ENCODE measurements around the gene BEX3. TPM values are rescaled to one million over a fixed set of nuclear protein-coding genes. Genes with fewer than 3 reads are reported as not detected.

The BEX3 gene
- total RNA-seq, 3 donors from 2014 or later (not counting 1 experiment from before 2014, with no cell fraction given), result 1.0 to 2.8 (median 1.7) TPM

- no peak for DNase-seq
- no CpG with 5 or more reads among the region's 3 CpGs for WGBS (ENCODE audit: insufficient coverage)
- TF ChIP-seq CTCF (IDR thresholded peaks at IDR 0.05), result no peak
Measured at GRCh38 chrX:103373581-103373980, 2.8 kb upstream of the BEX3 start.

GRCh38 chrX:103376979-103377324, 614 bp downstream of the BEX3 start:
- H3K27ac Mint-ChIP-seq, result no peak overlapping the region
- DNase-seq, result peak in 1 of 2 donors; percentile 19

More at GRCh38 chrX:103373581-103373980, 2.8 kb upstream of the BEX3 start:
- no peaks in the 10 kb centered on the region for H3K9me3 ChIP-seq (ENCODE audit: control insufficient read depth, insufficient read depth, low read length)
- ATAC-seq, result no peak
- peaks cover 0 to 9% of the 10 kb centered on the region in 2 donors for H3K4me1 Mint-ChIP-seq
- no peaks in the 10 kb centered on the region for H3K27me3 ChIP-seq (ENCODE audit: control insufficient read depth, insufficient read depth, low read length)
- intact Hi-C loops (cut with micrococcal nuclease), result no loop called here
- no peak overlapping the region for H3K4me3 ChIP-seq (ENCODE audit: low read length)
- H3K4me3 Mint-ChIP-seq, result no peak overlapping the region
- no peaks in the 10 kb centered on the region for H3K9me3 Mint-ChIP-seq
- peaks cover 5% of the 10 kb centered on the region for H3K4me1 ChIP-seq (ENCODE audit: control insufficient read depth, insufficient read depth, low read length)
- no peaks in the 10 kb centered on the region for H3K36me3 ChIP-seq (ENCODE audit: control insufficient read depth, insufficient read depth, low read length)
- no peak overlapping the region for H3K27ac ChIP-seq (ENCODE audit: low read length)
- no peak overlapping the region for H3K27ac Mint-ChIP-seq
- peaks cover 14 to 15% of the 10 kb centered on the region in 2 donors for H3K27me3 Mint-ChIP-seq (ENCODE audit: low read depth in 2 of 2)
- no peaks in the 10 kb centered on the region for H3K36me3 Mint-ChIP-seq

GRCh38 chrX:103378990-103379389, 2.7 kb downstream of the BEX3 start:
- Histone ChIP-seq H3K36me3 (ENCODE audit: control insufficient read depth, insufficient read depth, low read length) (no peaks in the 10 kb centered on the region), H3K4me1 (ENCODE audit: control insufficient read depth, insufficient read depth, low read length) (peaks cover 5% of the 10 kb centered on the region), H3K9me3 (ENCODE audit: control insufficient read depth, insufficient read depth, low read length) (no peaks in the 10 kb centered on the region), H3K27ac (ENCODE audit: low read length) (no peak overlapping the region), H3K27me3 (ENCODE audit: control insufficient read depth, insufficient read depth, low read length) (no peaks in the 10 kb centered on the region), H3K4me3 (ENCODE audit: low read length) (no peak overlapping the region)
- H3K4me3 Mint-ChIP-seq, result peak overlapping the region; percentile 2
- peaks cover 0 to 11% of the 10 kb centered on the region in 2 donors for H3K27me3 Mint-ChIP-seq (ENCODE audit: low read depth in 2 of 2)
- no peak for ATAC-seq
- peaks cover 0 to 9% of the 10 kb centered on the region in 2 donors for H3K4me1 Mint-ChIP-seq
- H3K27ac Mint-ChIP-seq, result no peak overlapping the region
- WGBS (ENCODE audit: insufficient coverage), result 100% methylated on average over 1 of the region's 2 CpGs
- DNase-seq, result no peak
- H3K9me3 Mint-ChIP-seq, result no peaks in the 10 kb centered on the region
- no peak for TF ChIP-seq CTCF (IDR thresholded peaks at IDR 0.05)
- H3K36me3 Mint-ChIP-seq, result no peaks in the 10 kb centered on the region
- intact Hi-C loops (cut with micrococcal nuclease), result no loop called here

More at GRCh38 chrX:103376979-103377324, 614 bp downstream of the BEX3 start:
- H3K9me3 ChIP-seq (ENCODE audit: control insufficient read depth, insufficient read depth, low read length), result no peaks in the 10 kb centered on the region
- Mint-ChIP-seq H3K4me1 (peaks cover 0 to 9% of the 10 kb centered on the region in 2 donors), H3K4me3 (peak overlapping the region; percentile 83), H3K9me3 (no peaks in the 10 kb centered on the region), H3K36me3 (no peaks in the 10 kb centered on the region), H3K27me3 (ENCODE audit: low read depth in 2 of 2) (peaks cover 7 to 11% of the 10 kb centered on the region in 2 donors)
- H3K27me3 ChIP-seq (ENCODE audit: control insufficient read depth, insufficient read depth, low read length), result no peaks in the 10 kb centered on the region
- peak in 1 of 3 donors; percentile 3 for ATAC-seq
- peaks cover 5% of the 10 kb centered on the region for H3K4me1 ChIP-seq (ENCODE audit: control insufficient read depth, insufficient read depth, low read length)
- no peak overlapping the region for H3K4me3 ChIP-seq (ENCODE audit: low read length)
- H3K36me3 ChIP-seq (ENCODE audit: control insufficient read depth, insufficient read depth, low read length), result no peaks in the 10 kb centered on the region
- intact Hi-C loops (cut with micrococcal nuclease), result no loop called here
- no peak for TF ChIP-seq CTCF (IDR thresholded peaks at IDR 0.05)
- WGBS (ENCODE audit: insufficient coverage), result 0% methylated on average over 2 of the region's 19 CpGs
- no peak overlapping the region for H3K27ac ChIP-seq (ENCODE audit: low read length)

GRCh38 chrX:103382877-103383276, 6.5 kb downstream of the BEX3 start:
- no peaks in the 10 kb centered on the region for H3K4me1 Mint-ChIP-seq
- H3K27ac Mint-ChIP-seq, result no peak overlapping the region
- peaks cover 5 to 10% of the 10 kb centered on the region in 2 donors for H3K27me3 Mint-ChIP-seq (ENCODE audit: low read depth in 2 of 2)
- no peak for DNase-seq
- no peak overlapping the region for H3K4me3 Mint-ChIP-seq
- Histone ChIP-seq H3K9me3 (ENCODE audit: control insufficient read depth, insufficient read depth, low read length) (no peaks in the 10 kb centered on the region), H3K36me3 (ENCODE audit: control insufficient read depth, insufficient read depth, low read length) (no peaks in the 10 kb centered on the region), H3K4me3 (ENCODE audit: low read length) (no peak overlapping the region), H3K4me1 (ENCODE audit: control insufficient read depth, insufficient read depth, low read length) (no peaks in the 10 kb centered on the region), H3K27ac (ENCODE audit: low read length) (no peak overlapping the region), H3K27me3 (ENCODE audit: control insufficient read depth, insufficient read depth, low read length) (no peaks in the 10 kb centered on the region)
- intact Hi-C loops (cut with micrococcal nuclease), result no loop called here
- no peak for TF ChIP-seq CTCF (IDR thresholded peaks at IDR 0.05)
- H3K9me3 Mint-ChIP-seq, result no peaks in the 10 kb centered on the region
- WGBS (ENCODE audit: insufficient coverage), result 100% methylated on average over 1 of the region's 1 CpG
- no peak for ATAC-seq
- H3K36me3 Mint-ChIP-seq, result no peaks in the 10 kb centered on the region

All from natural killer cell (primary cell).